Measurements from ENCODE around the gene PPP6C. TPM values are rescaled to one million over a fixed set of nuclear protein-coding genes. Genes with fewer than 3 reads are reported as not detected.

The PPP6C gene
- polyA plus RNA-seq, 10 donors = 29.5 to 51.0 (median 37.9) TPM

DNA sequence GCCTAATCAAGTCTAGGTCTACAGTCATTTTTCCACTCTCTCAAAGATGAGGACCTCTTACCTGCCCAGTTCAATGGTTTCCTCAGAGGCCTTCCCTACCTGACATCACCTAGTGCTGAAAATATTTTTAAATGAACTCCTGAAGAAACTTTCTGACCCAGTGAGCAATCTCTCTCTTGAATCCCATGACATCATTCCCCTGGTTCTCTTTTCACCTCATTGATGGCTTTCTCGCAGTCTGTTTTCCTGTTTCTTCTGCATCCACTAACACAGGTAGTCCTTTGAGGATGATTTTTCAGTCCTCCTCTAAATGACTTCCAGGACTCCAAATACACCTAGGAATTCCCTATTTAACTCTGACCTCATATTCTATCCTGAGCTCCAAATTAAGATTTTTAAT, 86.6 kb downstream of the PPP6C start:
- DNase-seq = no peak

DNA sequence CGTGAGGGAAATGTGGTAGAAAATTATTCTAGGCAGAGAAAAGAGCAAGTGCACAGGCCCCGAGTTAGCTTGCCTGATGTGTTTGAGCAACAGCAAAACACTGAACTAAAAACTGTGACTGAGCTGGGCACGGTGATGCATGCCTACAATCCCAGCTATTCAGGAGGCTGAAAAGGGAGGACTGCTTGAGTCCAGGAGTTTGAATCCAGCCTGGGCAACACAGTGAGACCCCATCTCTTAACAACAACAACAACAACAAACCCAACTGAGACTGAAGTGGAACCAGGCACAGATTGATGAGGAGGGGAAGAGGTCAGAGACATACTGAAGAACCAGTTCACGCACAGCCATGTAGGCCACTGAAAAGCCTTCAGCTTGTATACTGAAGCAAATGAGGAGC, 88.8 kb downstream of the PPP6C start:
- DNase-seq = no peak

DNA sequence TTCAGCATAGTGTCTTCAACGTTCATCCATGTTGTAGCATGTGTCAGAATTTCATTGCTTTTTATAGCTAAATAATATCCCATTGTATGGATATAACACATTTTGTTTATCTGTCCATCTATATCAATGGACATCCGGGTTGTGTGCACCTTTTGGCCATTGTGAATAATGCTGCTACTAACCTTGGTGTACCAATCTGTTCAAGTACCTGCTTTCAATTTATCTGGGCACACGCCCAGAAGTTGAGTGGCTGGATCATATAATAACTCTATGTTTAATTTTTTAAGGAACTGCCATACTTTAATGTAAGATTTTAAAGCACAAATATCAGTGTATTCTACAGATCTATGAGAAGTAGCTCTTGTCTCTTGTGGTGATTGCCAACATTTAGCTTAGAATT, 89.8 kb downstream of the PPP6C start:
- no peak for DNase-seq

Other genes with a start within 250 kb of the PPP6C start
- 10 to 100 TPM in 7 of 10 donors, 1 to 10 TPM in 3; 9.0 to 18.7 (median 11.2) TPM for gene GOLGA1, start 248.7 kb downstream of the PPP6C start, polyA plus RNA-seq (ENCODE audit: insufficient read length in 10 of 10)
- gene SCAI, start 46.3 kb downstream of the PPP6C start, polyA plus RNA-seq (ENCODE audit: insufficient read length in 10 of 10) = 10 to 100 TPM in 4 of 10 donors, 1 to 10 TPM in 6; 5.4 to 12.0 (median 8.9) TPM
- 10 to 100 TPM; 14.4 to 23.6 (median 16.8) TPM for gene RABEPK, start 10.7 kb upstream of the PPP6C start, polyA plus RNA-seq (ENCODE audit: insufficient read length in 10 of 10)
- 100 to 1,000 TPM; 163 to 253 (median 187) TPM for gene HSPA5, start 51.5 kb upstream of the PPP6C start, polyA plus RNA-seq (ENCODE audit: insufficient read length in 10 of 10)
- gene GAPVD1, start 72.0 kb upstream of the PPP6C start, polyA plus RNA-seq (ENCODE audit: insufficient read length in 10 of 10) = 10 to 100 TPM; 15.9 to 28.5 (median 20.7) TPM

Data from muscle of back (tissue), 11 donors.